ENCODE measurements around the gene ARHGEF7.

ARHGEF7 gene

DNA sequence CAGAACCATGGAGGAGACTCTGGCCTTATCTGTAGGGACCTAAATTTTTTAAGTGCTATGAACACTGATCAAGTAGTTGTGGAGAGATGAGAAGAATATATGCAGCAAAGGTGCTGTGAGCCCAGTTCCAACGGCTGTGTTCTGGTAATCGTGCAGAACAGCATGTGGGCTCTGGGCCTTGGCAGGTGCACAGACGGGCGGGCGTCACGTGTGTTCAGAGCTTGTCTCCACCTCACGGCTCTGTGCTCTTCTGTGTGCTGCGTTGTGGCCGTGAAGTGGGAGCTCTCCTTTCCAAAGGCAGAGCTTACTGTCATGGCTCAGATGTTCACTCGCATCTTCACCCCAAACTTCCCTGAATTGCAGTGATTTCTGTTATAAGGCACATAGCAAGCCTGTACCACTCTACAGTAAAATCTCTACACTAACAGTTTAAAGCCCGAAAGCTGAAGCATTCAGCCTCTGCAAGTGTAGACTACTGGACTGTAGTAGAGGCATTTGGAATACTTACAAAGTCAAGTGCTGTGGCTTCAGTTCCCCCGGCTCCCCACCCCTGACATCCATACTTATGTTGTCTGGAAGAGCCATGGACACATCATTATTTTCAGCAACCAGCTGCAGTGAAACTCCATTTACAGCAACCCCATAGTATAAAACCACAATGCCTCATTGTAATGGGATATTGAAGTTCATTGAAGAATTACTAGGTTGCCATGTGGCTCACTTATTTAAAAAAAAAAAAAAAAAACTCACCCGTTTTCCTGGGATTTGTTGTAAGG is 177.8 kb downstream of the ARHGEF7 start:
- DNase-seq (ENCODE audit: low read depth in 4 of 4, low spot score in 1 of 4) = no peak

DNA sequence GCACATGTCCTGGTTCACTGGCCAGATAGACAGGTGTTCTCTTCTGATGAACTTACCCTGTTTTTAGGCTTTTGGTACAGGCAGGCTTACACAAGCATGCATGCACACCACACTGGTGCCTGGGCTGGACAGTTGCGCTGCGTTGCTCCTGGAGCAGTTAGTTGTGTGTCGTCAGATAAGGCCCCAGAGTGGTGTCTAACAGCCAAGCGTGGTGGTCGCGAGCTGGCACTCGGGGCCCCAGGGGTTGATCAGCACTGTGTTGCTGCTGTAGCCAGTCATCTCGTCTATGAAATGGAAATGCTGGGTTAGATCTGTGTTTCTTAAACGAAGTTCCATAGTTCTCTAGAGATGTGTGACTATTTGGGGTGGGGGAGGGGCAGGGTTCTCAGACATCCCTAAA is 180.8 kb downstream of the ARHGEF7 start:
- no peak for DNase-seq (ENCODE audit: low read depth in 4 of 4, low spot score in 1 of 4)

DNA sequence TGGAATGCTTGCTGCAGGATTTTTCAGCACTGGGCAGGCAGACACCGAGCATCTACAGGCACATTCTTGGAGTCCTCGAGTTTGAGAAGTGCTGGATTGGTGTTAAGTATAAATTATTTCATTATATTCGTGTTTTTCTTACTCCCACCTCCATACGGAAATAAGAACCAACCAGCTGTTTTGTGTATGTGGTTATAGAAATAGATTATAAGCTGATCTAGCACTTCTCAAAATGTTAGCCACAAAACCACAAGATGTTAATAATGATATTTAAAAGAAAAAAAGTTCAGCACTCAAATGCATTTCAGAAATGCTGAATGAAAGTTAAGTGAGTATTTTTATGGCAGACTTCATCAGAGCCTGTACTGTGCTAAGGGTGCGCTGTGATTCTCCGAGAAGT is 181.3 kb downstream of the ARHGEF7 start:
- DNase-seq (ENCODE audit: low read depth in 4 of 4, low spot score in 1 of 4) = no peak

DNA sequence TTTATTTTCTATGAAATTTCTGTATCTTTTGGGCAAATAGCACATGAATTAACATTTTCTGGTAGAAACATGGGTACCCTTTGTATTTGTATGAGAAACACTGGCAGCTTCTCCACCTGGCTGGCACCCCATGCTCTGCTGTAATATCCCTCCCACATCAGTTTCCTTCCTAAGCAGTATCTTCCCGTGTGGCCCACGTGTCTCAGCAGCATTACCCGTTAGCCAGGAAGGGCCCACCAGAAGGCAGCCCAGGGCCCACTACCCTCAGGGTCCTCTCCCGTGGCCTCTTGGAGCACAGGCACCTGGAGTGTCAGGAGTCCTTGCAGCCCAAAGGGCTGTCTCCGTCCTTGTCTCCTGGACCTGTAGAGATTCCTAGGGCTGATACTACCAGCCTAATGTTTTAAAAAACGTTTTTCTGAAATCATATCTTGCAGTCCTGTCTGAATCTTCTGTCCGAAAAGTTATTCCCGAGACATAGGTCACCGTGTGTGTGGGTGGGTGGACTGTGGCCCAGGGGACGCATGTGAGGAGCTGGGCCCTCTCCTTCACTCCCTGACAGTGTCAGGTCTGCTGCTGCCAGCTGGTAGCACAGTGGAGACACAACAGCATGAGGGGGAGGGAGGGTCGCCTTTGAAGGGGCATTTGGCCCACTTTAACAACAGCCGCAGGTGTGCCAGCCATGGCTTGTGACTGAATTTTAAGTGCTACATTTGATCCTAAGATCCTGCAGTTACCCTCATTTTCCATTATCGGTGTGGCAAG is 183.3 kb downstream of the ARHGEF7 start:
- DNase-seq (ENCODE audit: low read depth in 4 of 4, low spot score in 1 of 4) = no peak

DNA sequence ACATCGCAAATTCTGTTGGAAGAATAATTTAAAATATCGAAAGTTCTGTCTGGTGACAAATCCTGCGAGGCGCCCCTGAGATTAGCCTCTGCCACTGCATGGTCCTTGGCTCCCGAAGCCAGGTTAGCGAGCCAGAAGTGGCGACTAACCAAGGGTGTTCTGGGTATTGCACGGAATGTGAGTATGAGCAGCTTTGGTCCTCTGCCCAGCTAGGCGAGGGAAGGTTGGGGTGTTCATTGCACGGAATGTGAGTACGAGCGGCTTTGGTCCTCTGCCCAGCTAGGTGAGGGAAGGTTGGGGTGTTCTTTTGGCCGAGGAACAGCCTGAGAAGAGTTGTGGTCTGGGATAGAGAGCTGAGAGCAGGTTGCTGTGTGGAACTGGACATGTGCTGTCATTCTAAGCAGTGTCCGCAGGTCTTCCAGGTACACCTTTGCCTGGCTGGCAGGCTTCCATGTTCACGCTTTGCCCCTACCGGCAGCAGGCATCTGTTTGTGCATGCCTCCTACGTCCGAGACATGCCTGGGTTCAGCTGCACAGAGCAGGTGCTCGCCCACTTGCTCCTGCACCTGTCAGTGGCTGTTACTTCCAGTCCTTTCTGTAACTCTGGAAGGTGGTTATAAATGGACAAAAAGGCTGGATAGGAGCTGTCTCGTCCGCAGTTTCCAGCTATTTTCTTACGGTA is 187.1 kb downstream of the ARHGEF7 start:
- no peak for DNase-seq (ENCODE audit: low read depth in 4 of 4, low spot score in 1 of 4)

DNA sequence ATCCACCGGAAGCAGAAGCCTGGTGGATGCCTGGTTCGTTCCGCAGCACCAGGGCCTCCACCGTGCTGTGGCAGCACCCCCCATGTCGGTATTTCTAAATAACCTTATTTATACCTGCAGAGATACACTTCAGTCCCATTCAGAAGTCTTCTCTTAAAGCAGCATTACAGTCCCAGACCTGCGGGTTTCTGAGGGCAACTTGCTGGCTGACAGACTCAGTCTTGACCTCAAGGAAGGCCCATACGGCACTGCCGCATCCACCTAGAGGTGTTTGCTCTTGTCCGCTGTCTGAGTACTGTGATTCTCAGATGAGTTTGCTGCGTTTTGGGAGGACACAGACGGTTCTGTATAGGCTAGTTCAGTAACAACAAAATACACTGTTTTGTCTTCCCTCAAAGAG is 188.4 kb downstream of the ARHGEF7 start:
- DNase-seq (ENCODE audit: low read depth in 4 of 4, low spot score in 1 of 4) = no peak

DNA sequence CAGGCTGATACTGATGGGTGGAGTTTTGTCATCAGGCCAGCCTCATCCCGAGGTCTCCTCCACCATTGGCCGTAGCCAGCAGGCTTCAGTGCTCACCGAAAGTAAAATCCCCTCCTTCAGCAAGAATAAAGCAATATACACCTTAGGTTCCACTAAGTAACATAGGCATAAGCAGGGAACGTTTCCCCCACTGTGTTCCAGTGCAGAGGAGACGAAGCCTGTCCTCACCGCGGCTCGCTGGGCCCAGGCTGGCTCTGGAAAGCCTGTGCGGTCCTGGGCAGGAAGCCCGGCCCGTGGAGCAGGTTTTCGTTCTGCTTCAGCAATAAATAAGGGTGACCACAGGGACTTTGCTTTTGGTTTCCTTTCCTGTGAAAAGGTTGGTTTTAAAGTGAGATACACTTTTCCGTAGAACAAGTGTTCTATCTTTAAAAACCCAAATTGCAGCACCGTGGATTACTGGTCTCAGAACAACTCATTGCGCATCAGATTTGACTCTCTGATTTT is 189.0 kb downstream of the ARHGEF7 start:
- no peak for DNase-seq (ENCODE audit: low read depth in 4 of 4, low spot score in 1 of 4)

DNA sequence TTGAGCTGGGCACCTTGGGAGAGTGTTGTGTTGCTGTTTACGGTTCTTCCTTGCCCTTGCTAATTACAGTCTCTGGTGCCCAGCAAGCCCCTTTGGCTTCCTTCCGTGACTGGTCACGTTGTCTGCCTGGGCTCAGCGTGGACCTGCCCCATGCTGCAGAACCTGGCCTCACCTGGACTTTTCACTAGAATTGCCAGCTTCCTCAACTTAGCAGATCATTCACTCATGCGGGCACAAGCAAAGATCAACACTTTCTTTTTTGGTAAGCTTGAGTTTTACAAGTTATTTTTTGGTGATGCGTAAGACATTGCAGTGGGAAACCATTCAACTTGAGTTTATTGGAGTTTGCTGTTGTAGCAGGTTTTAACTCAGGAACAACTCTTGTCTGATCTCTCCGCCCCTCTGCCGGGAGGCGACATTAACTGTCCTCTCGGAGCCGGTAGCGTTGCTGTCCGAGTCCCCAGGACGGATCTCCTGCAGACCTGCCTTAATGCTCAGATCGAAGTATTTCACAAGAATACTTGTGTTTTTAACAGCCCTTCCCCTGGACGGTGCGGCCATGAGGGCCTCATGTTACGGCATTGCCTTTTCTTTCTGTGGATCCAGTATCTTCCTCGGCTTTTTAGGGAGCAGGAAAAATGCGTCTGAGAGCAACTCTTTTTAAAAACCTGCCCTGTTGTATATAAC is 189.6 kb downstream of the ARHGEF7 start:
- no peak for DNase-seq (ENCODE audit: low read depth in 4 of 4, low spot score in 1 of 4)

DNA sequence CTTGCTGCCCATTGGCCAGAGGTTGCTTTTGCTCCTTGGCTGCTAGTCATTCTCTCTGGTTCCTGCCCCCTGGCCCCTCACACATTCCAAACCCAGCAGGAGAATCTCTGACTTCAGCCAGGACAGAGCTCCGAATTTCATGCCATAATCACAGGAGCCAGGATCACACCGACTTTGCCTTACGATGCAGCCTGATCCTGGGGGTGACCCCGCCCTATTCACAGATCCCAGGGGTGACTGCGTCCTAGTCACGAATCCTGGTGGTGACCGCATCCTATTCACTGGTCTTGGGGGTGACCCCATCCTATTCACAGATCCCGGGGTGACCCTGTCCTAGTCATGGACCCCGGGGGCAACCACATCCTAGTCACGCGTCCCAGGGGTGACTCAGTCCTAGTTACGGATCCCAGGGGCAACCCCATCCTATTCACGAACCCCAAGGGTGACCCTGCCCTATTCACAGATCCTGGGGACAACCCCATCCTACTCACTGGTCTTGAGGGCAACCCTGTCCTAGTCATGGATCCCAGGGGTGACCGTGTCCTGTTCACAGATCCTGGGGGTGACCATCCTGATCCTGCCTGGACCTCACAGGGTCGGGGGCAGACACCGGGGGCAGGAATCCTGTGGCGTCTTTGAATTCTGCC is 198.0 kb downstream of the ARHGEF7 start:
- no peak for DNase-seq (ENCODE audit: low read depth in 4 of 4, low spot score in 1 of 4)

DNA sequence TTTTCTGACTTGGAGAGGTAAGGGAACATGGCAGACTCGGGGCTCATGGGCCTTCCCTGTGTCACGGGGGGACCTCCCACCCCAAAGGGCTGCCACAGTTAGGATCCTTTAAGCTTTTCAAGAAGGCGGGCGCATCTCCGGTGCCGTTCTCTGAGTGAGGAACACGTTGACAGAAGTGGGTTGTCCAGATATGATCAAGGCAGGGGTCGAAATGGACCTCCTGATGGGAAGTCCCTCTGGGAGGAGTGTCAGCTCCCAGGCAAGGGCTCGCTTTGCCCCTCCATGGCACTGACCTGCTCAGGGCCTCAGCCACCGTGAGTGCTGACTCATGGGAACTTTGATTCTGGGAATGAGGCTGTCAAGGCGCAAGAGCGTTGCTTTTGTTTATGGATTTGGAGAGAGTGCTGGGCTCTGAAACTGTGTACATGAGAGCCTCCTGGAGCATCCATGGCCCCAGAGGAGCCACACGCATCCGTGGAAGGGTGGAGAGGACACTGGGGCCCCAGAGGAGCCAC is 198.9 kb downstream of the ARHGEF7 start:
- no peak for DNase-seq (ENCODE audit: low read depth in 4 of 4, low spot score in 1 of 4)

DNA sequence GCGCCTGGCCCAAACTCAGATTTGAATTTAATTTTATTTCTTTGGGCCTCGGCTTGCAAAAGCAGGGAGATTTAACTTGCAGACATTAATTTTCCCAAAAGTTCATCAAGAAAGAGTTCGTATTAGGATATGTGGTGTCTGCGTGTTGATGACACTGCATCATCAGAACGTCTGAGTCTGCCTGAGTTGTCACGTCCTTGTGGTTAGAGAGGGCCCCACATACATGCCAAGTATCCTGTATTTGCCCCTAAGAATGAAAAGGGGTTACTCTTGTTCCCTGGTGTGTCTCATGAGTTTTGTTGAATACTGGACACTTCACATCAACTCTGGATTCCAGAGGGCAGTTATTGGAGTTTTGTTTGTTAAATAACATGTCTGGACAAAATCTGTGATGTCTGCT is 199.7 kb downstream of the ARHGEF7 start:
- DNase-seq (ENCODE audit: low read depth in 4 of 4, low spot score in 1 of 4) = no peak

DNA sequence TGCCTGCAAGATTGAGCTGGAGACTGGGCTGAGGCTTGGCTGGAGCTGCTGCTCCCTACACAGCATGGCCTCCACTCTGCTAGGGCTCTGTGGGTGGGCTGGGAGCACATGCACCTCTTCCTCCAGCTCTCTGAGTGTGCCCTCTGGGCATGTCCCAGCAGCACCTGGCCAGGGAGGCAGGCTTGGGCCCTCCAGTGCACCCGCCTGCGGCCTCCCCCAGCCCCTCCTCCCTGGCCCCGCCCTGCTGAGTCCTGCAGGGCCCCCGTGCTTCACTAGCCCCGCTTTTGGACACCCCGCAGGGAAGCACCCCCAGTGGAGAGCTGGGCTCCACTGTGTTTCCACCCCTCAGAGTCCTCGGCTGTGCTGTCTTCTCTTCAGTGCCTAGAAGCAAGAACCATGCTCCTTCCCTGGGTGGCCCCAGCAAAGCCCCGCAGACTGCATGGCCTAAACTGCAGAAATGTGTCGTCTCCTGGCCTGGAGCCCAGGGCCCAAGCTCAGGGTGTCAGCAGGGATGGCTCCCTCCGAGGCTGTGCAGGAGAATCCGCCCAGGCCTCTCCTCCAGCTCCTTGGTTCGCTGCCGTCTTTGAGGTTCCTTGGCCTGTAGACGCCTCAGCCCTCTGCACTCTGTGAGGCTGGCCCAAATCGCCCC is 200.4 kb downstream of the ARHGEF7 start:
- no peak for DNase-seq (ENCODE audit: low read depth in 4 of 4, low spot score in 1 of 4)

DNA sequence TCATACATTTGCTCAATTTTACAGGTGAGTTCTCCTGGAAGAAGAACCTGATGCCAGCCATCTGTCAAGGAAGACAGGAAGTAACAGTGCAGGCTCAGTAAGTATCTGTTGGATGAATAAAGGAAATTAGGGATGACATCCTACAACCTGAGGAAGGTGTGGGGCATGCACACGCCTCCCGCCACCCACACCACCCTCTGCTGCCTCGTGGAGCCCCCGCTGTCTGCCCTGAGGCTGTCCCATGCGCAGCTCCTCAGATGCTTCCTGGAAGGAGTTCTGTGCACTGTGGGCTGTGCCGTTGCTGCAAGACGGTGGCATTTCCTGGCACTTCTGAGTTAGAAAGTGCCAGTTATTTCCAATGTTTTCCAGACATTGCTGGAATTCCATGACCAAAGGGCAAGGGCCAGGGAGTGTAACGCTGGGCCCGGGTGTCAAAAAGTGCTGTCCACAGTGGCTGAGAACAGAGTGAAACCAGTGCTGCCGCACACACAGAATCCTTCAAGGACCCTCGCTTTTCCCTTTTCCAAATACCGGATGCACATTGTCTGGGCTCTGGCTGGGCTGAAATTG is 201.1 kb downstream of the ARHGEF7 start:
- DNase-seq (ENCODE audit: low read depth in 4 of 4, low spot score in 1 of 4) = no peak

DNA sequence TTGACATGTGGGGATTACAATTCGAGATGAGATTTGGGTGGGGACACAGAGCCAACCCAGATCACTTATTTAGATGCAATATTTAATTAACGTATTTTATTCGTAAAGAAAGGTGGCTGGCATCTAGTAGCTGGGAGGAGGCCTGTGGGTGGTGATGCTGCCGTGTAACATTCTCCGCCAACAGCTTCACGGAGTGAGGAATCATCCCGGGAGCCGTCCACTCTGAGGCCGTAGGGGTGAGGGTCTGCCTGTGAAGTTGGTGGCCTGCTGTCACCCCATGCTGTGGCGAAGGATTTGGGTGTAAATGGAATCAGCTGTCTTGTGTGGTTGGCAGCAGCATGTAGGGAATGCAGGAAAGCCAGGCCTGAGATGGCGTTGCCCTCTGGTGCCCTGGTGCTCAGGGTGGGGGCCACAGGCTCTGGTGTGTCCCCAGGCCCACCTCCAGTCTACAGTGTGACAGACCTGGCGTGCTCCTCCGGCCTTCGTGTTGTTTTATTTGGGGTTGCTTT is 202.0 kb downstream of the ARHGEF7 start:
- DNase-seq (ENCODE audit: low read depth in 4 of 4, low spot score in 1 of 4) = no peak

DNA sequence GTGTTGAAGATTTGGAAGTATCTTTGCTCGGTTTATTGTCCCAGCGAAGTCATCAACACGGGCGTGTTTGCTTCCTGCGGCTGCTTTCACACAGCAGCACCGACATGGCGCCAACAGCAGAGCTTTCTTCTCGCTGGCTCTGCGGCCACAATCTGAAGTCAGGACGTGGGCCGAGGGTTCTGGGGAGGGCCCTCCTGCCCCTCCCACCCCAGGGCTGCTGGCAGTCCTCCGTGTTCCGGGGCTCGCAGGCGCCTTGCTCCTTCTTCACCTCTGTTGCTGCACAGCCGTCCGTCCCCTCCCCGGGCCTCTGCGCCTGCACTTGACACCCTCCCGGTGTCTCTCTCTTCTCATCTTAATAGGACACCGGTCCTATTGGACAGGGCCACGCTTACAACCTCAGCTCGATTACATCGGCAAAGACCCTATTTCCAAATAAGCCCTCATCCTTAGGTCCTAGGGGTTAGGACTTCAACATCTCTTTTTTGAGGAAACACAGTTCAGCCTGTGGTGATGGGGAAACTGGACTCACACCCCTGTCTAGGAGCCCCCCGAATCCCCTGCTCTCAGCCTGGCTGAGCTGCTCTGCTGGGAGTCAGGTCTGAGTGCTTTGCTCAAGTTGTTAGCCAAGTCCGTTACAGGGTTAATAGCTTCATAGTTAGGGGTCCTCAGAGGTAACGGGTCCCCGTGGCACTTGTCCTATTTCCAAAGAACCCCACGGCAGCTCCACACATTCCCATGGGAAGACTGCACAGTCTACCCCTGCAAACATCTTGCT is 202.6 kb downstream of the ARHGEF7 start:
- DNase-seq (ENCODE audit: low read depth in 4 of 4, low spot score in 1 of 4) = no peak

DNA sequence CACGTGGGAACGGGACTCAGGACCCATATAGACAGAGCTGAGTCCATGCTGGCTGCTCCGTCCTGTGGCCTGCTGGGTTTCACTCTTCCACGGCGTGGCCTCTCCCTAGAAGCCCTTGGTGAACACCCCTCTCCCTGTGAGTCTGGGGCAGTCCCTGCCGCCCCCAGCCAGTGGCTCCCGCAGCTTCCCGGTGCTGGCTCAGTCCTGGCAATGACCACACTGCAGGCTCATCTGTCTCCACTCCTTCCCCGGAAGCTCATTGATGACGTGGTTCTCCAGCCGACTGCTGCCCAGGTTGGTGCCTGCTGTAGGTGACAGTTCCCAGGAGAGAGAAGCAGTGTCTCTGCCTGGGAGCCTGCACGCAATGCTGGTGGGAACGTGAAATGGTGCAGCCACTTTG is 203.3 kb downstream of the ARHGEF7 start:
- no peak for DNase-seq (ENCODE audit: low read depth in 4 of 4, low spot score in 1 of 4)

DNA sequence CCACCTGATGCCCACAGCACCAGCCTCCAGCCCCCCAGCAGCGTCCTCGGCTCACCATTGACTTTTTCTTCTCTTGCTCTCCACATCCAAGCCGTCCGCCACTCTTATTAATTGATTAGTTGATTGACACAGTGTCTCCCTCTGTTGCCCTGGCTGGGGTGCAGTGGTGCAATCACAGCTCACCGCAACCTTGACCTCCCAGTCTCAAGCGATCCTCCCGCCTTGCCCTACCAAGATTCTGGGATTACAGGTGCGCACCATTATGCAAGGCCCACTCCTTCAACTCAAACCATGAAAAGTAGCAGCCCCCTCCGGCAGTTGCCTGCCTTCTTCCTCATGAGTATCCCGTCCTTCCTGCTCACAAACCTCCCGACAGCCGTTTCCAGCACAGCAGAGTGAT is 204.4 kb downstream of the ARHGEF7 start:
- no peak for DNase-seq (ENCODE audit: low read depth in 4 of 4, low spot score in 1 of 4)

DNA sequence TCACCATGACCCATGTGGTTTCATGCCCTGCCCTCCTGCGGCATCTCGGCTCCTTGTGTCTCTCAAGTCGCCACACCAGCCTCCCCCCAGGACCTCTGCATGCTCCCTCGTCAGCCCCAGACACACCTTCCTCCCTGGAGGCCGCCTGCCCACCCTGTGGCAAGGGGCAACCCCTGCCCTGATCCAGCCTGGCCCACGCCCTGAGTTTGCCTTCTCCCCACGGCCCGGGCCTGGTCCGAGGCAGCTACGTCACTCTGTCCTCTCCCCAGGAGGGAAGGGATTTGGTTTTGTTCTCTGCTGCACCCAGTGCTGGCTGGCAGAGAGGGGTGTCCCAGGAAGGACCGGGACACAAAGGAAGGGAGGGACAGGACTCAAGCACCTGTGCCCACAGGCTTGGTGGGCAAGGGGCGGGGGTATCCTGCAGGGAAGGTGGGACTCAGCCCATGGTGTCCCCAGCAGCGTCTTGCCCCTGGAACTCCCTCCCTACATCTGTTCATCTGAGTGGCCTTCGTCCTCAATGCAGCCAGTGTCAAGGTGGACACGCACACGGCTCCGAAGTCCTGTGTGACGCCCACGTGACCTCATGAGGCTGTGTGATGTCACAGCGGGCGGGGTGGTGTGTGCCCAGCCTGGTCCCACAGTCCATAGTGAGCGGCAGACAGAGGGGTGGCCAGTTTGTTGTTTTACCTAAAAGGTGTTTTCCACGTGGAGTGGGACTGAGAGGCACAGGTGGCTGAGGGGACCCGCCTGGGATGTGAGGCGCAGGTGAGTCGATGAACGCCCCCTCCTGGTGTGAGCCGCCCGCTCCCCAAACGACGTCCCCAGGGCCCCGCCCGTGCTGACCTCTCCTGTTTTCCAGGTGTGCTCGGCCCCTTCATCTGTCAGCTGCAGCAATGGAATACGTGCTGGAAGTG is 205.1 kb downstream of the ARHGEF7 start, which contains the start of gene TEX29:
Gene TEX29 (plus strand): TSS at position 645 of the 914 bp plus-strand sequence. CDS start 249 bp downstream, at position 894.
- DNase-seq (ENCODE audit: low read depth in 4 of 4, low spot score in 1 of 4) = no peak
